HG03066 (cell line): ENCODE data around the gene GPR173.

Source experiments
- ATAC-seq: cut with Tn5 transposase; IDR thresholded peaks from one replicate; pipeline ENCODE4 v1.9.1; 2021; ENCODE audit warnings: low read depth; ENCODE audit not compliant: unreplicated experiment

The GPR173 gene

GRCh38 chrX:53065104-53065503 lies 16.5 kb downstream of the GPR173 start:
- no peak for ATAC-seq

GRCh38 chrX:53071064-53071463 lies 22.5 kb downstream of the GPR173 start:
- ATAC-seq: no peak

- peak; percentile 88 for ATAC-seq
Measured at GRCh38 chrX:53071604-53072417, 23.2 kb downstream of the GPR173 start.

- peak; percentile 39 for ATAC-seq
Measured at GRCh38 chrX:53072418-53073114, 24.0 kb downstream of the GPR173 start.

- no peak for ATAC-seq
Measured at GRCh38 chrX:53073115-53073586, 24.6 kb downstream of the GPR173 start.

GRCh38 chrX:53075011-53075410 lies 26.4 kb downstream of the GPR173 start:
- ATAC-seq: no peak

- ATAC-seq: no peak
Measured at GRCh38 chrX:53076671-53077070, 28.1 kb downstream of the GPR173 start.

- no peak for ATAC-seq
Measured at GRCh38 chrX:53077207-53078197, 28.9 kb downstream of the GPR173 start.

GRCh38 chrX:53078943-53079342 lies 30.4 kb downstream of the GPR173 start:
- ATAC-seq: no peak

- no peak for ATAC-seq
Measured at GRCh38 chrX:53080628-53081580, 32.3 kb downstream of the GPR173 start.

- peak; percentile 90 for ATAC-seq
Measured at GRCh38 chrX:53081925-53082772, 33.6 kb downstream of the GPR173 start, which contains the start of gene TSPYL2. Gene TSPYL2, plus strand, starts transcription at chrX:53082367. Its CDS starts 132 bp downstream, at chrX:53082499.

- ATAC-seq: peak; percentile 7
Measured at GRCh38 chrX:53082773-53083616, 34.4 kb downstream of the GPR173 start.

- no peak for ATAC-seq
Measured at GRCh38 chrX:53084043-53084570, 35.5 kb downstream of the GPR173 start.

- no peak for ATAC-seq
Measured at GRCh38 chrX:53084863-53085262, 36.3 kb downstream of the GPR173 start.

- ATAC-seq: no peak
Measured at GRCh38 chrX:53085661-53086229, 37.2 kb downstream of the GPR173 start.

GRCh38 chrX:53086464-53086863 lies 37.9 kb downstream of the GPR173 start:
- no peak for ATAC-seq

GRCh38 chrX:53087388-53087831 lies 38.8 kb downstream of the GPR173 start:
- ATAC-seq: no peak
